22Rv1 (cell line): ENCODE measurements around the gene LIMD2.

Experiments used
- H3K27ac ChIP-seq: fragments of 450-650 bp; 2 replicates; pipeline ENCODE4 v1.5.1; 2017
- CTCF ChIP-seq: fragments of 450-650 bp; IDR thresholded peaks from 2 replicates; pipeline ENCODE4 v1.5.1; 2017; ENCODE audit warnings: mild to moderate bottlenecking
- ZFX ChIP-seq: fragments of 450-650 bp; IDR thresholded peaks from 2 replicates; pipeline ENCODE4 v1.6.1; 2017; ENCODE audit warnings: antibody characterized with exemption, borderline replicate concordance

Gene LIMD2

GRCh38 chr17:63704836-63705235 is 4.9 kb upstream of the LIMD2 start:
- no peak overlapping the region for H3K27ac ChIP-seq
- TF ChIP-seq ZFX, result no peak
- TF ChIP-seq CTCF, result no peak

GRCh38 chr17:63704259-63704576 is 4.3 kb upstream of the LIMD2 start:
- TF ChIP-seq CTCF, result no peak
- TF ChIP-seq ZFX, result no peak
- H3K27ac ChIP-seq, result no peak overlapping the region

- TF ChIP-seq ZFX (no peak), CTCF (no peak)
- no peak overlapping the region for H3K27ac ChIP-seq
Observed at GRCh38 chr17:63703556-63704258, 3.8 kb upstream of the LIMD2 start.

- TF ChIP-seq CTCF (no peak), ZFX (no peak)
- 0 out of 2 replicates have a peak overlapping the region, but pooled peaks have one; percentile 2 for H3K27ac ChIP-seq
Observed at GRCh38 chr17:63703029-63703428, 3.1 kb upstream of the LIMD2 start.

- TF ChIP-seq CTCF (no peak), ZFX (no peak)
- H3K27ac ChIP-seq, result 0 out of 2 replicates have a peak overlapping the region, but pooled peaks have one; percentile 2
Observed at GRCh38 chr17:63702721-63703015, 2.7 kb upstream of the LIMD2 start.

GRCh38 chr17:63701868-63702720 is 2.2 kb upstream of the LIMD2 start:
- H3K27ac ChIP-seq, result 0 out of 2 replicates have a peak overlapping the region, but pooled peaks have one; percentile 2
- TF ChIP-seq ZFX (no peak), CTCF (no peak)

- TF ChIP-seq ZFX (no peak), CTCF (no peak)
Observed at GRCh38 chr17:63701456-63701820, 1.5 kb upstream of the LIMD2 start.

More at GRCh38 chr17:63701456-63701820, 1.5 kb upstream of the LIMD2 start:
- no peak overlapping the region for H3K27ac ChIP-seq
